SK-N-SH treated with all-trans-retinoic acid at 6 μM for 48 hours (cell line): ENCODE data around the gene GDPD4.

ENCODE experiments used
- ATAC-seq: fragments of 200-7000 bp; cut with Tn5 transposase; 3 replicates; pipeline ENCODE4 v1.9.1; 2020; ENCODE audit warnings: mild to moderate bottlenecking, moderate library complexity
- ARNTL ChIP-seq: fragments of 450-650 bp; formaldehyde crosslinking; IDR thresholded peaks from 2 replicates; pipeline ENCODE4 v1.5.0; 2020; ENCODE audit warnings: low read depth, mild to moderate bottlenecking, moderate library complexity, borderline replicate concordance
- BACH2 ChIP-seq: fragments of 250-450 bp; sonication (Bioruptor Pico); IDR thresholded peaks from 2 replicates; pipeline ENCODE4 v1.9.0; 2021; ENCODE audit warnings: mild to moderate bottlenecking, borderline replicate concordance
- CSDC2 ChIP-seq: fragments of 250-450 bp; sonication (Bioruptor Pico); IDR thresholded peaks from 2 replicates; pipeline ENCODE4 v1.5.0; 2020; ENCODE audit warnings: mild to moderate bottlenecking, moderate library complexity
- CSRNP3 ChIP-seq: fragments of 250-450 bp; sonication (Bioruptor Pico); IDR thresholded peaks from 2 replicates; pipeline ENCODE4 v1.5.1; 2021; ENCODE audit warnings: mild to moderate bottlenecking, moderate library complexity
- ESRRG ChIP-seq: fragments of 250-450 bp; sonication (Bioruptor Pico); IDR thresholded peaks from 2 replicates; pipeline ENCODE4 v1.6.1; 2021; ENCODE audit warnings: mild to moderate bottlenecking
- GLIS3 ChIP-seq: fragments of 250-450 bp; sonication (Bioruptor Pico); IDR thresholded peaks from 2 replicates; pipeline ENCODE4 v1.5.0; 2020; ENCODE audit warnings: mild to moderate bottlenecking, moderate library complexity
- ISL1 ChIP-seq: fragments of 250-450 bp; sonication (Bioruptor Pico); IDR thresholded peaks from 2 replicates; pipeline ENCODE4 v2.1.2; 2022; ENCODE audit warnings: mild to moderate bottlenecking, moderate library complexity
- OSR1 ChIP-seq: fragments of 250-450 bp; sonication (Bioruptor Pico); IDR thresholded peaks from 2 replicates; pipeline ENCODE4 v1.8.0; 2022; ENCODE audit warnings: moderate library complexity, mild to moderate bottlenecking, inconsistent platforms
- PATZ1 ChIP-seq: fragments of 250-450 bp; sonication (Bioruptor Pico); IDR thresholded peaks from 2 replicates; pipeline ENCODE4 v1.8.0; 2020; ENCODE audit warnings: mild to moderate bottlenecking, moderate library complexity, borderline replicate concordance
- POU6F1 ChIP-seq: fragments of 250-450 bp; sonication (Bioruptor Pico); IDR thresholded peaks from 2 replicates; pipeline ENCODE4 v1.8.0; 2021; ENCODE audit warnings: low read depth, mild to moderate bottlenecking, moderate library complexity, borderline replicate concordance
- PPARA ChIP-seq: fragments of 250-450 bp; sonication (Bioruptor Pico); IDR thresholded peaks from 2 replicates; pipeline ENCODE4 v1.5.0; 2020; ENCODE audit warnings: mild to moderate bottlenecking, borderline replicate concordance
- RARB ChIP-seq: fragments of 250-450 bp; sonication (Bioruptor Pico); IDR thresholded peaks from 2 replicates; pipeline ENCODE4 v1.8.0; 2021; ENCODE audit warnings: mild to moderate bottlenecking, moderate library complexity
- TCF4 ChIP-seq: fragments of 250-450 bp; sonication (Bioruptor Pico); IDR thresholded peaks from 2 replicates; pipeline ENCODE4 v1.8.0; 2021; ENCODE audit warnings: mild to moderate bottlenecking, moderate library complexity, borderline replicate concordance
- TOX ChIP-seq: fragments of 250-450 bp; sonication (Bioruptor Pico); IDR thresholded peaks from 2 replicates; pipeline ENCODE4 v1.8.0; 2021; ENCODE audit warnings: mild to moderate bottlenecking, moderate library complexity, borderline replicate concordance
- ZC3H10 ChIP-seq: fragments of 250-450 bp; sonication (Bioruptor Pico); IDR thresholded peaks from 2 replicates; pipeline ENCODE4 v1.5.1; 2021; ENCODE audit warnings: mild to moderate bottlenecking, moderate library complexity
- ZFP30 ChIP-seq: fragments of 450-650 bp; formaldehyde crosslinking; IDR thresholded peaks from 2 replicates; pipeline ENCODE4 v1.5.0; 2022; ENCODE audit warnings: mild to moderate bottlenecking, moderate library complexity
- ZNF565 ChIP-seq: fragments of 450-650 bp; formaldehyde crosslinking; conservative IDR thresholded peaks from 2 replicates; pipeline ENCODE4 v1.5.0; 2020; ENCODE audit warnings: low read depth, mild to moderate bottlenecking, moderate library complexity
- ZNF70 ChIP-seq: fragments of 450-650 bp; formaldehyde crosslinking; IDR thresholded peaks from 2 replicates; pipeline ENCODE4 v1.5.0; 2020; ENCODE audit warnings: mild to moderate bottlenecking, moderate library complexity
- ZNF8 ChIP-seq: fragments of 450-650 bp; formaldehyde crosslinking; IDR thresholded peaks from 2 replicates; pipeline ENCODE4 v1.5.0; 2020; ENCODE audit warnings: mild to moderate bottlenecking, moderate library complexity

Gene GDPD4

GRCh38 chr11:77253690-77254089 lies 47.8 kb downstream of the GDPD4 start:
- ATAC-seq, result no peak

GRCh38 chr11:77252555-77253270 lies 48.8 kb downstream of the GDPD4 start:
- ATAC-seq, result no peak
- TF ChIP-seq POU6F1 (CRISPR knock-in tag) (no peak), ZNF565 (CRISPR knock-in tag) (no peak), TOX (CRISPR knock-in tag) (no peak), ISL1 (CRISPR knock-in tag) (no peak), ZNF70 (no peak)
- TF ChIP-seq, all 23 proteins: peak for 0

More at GRCh38 chr11:77253690-77254089, 47.8 kb downstream of the GDPD4 start:
- TF ChIP-seq ZFP30 (CRISPR knock-in tag) (no peak), PPARA (CRISPR knock-in tag) (no peak), GLIS3 (CRISPR knock-in tag) (no peak), POU6F1 (CRISPR knock-in tag) (no peak), ZNF8 (CRISPR knock-in tag) (no peak)

- no peak for TF ChIP-seq GLIS3 (CRISPR knock-in tag)
- ATAC-seq, result no peak
These were observed 50.4 kb downstream of the GDPD4 start for GRCh38 chr11:77250881-77251640.

- TF ChIP-seq GLIS3 (CRISPR knock-in tag) (no peak), TCF4 (CRISPR knock-in tag) (no peak), ZNF565 (CRISPR knock-in tag) (no peak), CSRNP3 (no peak)
- no peak for ATAC-seq
These were observed 52.1 kb downstream of the GDPD4 start for GRCh38 chr11:77249427-77249826.

GRCh38 chr11:77244277-77245027 lies 57.0 kb downstream of the GDPD4 start:
- ATAC-seq, result peak; percentile 92
- TF ChIP-seq ZNF565 (CRISPR knock-in tag), result no peak
- TF ChIP-seq ZFP30 (CRISPR knock-in tag), result no peak
- TF ChIP-seq ESRRG (CRISPR knock-in tag), result no peak
- no peak for TF ChIP-seq OSR1 (CRISPR knock-in tag)
- peak; percentile 91 for TF ChIP-seq ISL1 (CRISPR knock-in tag)
- TF ChIP-seq PPARA (CRISPR knock-in tag), result no peak
- no peak for TF ChIP-seq ARNTL (CRISPR knock-in tag)
- no peak for TF ChIP-seq RARB (CRISPR knock-in tag)
- TF ChIP-seq CSRNP3, result no peak
- TF ChIP-seq CSDC2 (CRISPR knock-in tag), result no peak
- no peak for TF ChIP-seq ZNF8 (CRISPR knock-in tag)
- TF ChIP-seq ZC3H10, result 0 out of 2 replicates have a peak, but pooled peaks have one; percentile 44
- TF ChIP-seq TCF4 (CRISPR knock-in tag), result no peak
- no peak for TF ChIP-seq PATZ1 (CRISPR knock-in tag)
- no peak for TF ChIP-seq GLIS3 (CRISPR knock-in tag)
- TF ChIP-seq ZNF70, result no peak
- TF ChIP-seq BACH2, result no peak
